SK-N-SH treated with all-trans-retinoic acid at 6 μM for 48 hours (cell line): ENCODE measurements around the gene HES4.
"Not testable (repeated sequence)": the region's sequence is repeated elsewhere in the genome, so short reads cannot be mapped to it uniquely, and the experiment has no call there.

Experiments
- ATAC-seq: fragments of 200-7000 bp; cut with Tn5 transposase; 3 replicates; pipeline ENCODE4 v1.9.1; 2020; ENCODE audit warnings: mild to moderate bottlenecking, moderate library complexity
- ARNTL ChIP-seq: fragments of 450-650 bp; formaldehyde crosslinking; IDR thresholded peaks from 2 replicates; pipeline ENCODE4 v1.5.0; 2020; ENCODE audit warnings: low read depth, mild to moderate bottlenecking, moderate library complexity, borderline replicate concordance
- BACH2 ChIP-seq: fragments of 250-450 bp; sonication (Bioruptor Pico); IDR thresholded peaks from 2 replicates; pipeline ENCODE4 v1.9.0; 2021; ENCODE audit warnings: mild to moderate bottlenecking, borderline replicate concordance
- CSDC2 ChIP-seq: fragments of 250-450 bp; sonication (Bioruptor Pico); IDR thresholded peaks from 2 replicates; pipeline ENCODE4 v1.5.0; 2020; ENCODE audit warnings: mild to moderate bottlenecking, moderate library complexity
- ISL1 ChIP-seq: fragments of 250-450 bp; sonication (Bioruptor Pico); IDR thresholded peaks from 2 replicates; pipeline ENCODE4 v2.1.2; 2022; ENCODE audit warnings: mild to moderate bottlenecking, moderate library complexity
- PPARA ChIP-seq: fragments of 250-450 bp; sonication (Bioruptor Pico); IDR thresholded peaks from 2 replicates; pipeline ENCODE4 v1.5.0; 2020; ENCODE audit warnings: mild to moderate bottlenecking, borderline replicate concordance
- SNAI2 ChIP-seq: fragments of 250-450 bp; sonication (Bioruptor Pico); IDR thresholded peaks from 2 replicates; pipeline ENCODE4 v1.5.0; 2020; ENCODE audit warnings: mild to moderate bottlenecking, moderate library complexity
- TCF4 ChIP-seq: fragments of 250-450 bp; sonication (Bioruptor Pico); IDR thresholded peaks from 2 replicates; pipeline ENCODE4 v1.8.0; 2021; ENCODE audit warnings: mild to moderate bottlenecking, moderate library complexity, borderline replicate concordance
- TSHZ2 ChIP-seq: fragments of 250-450 bp; sonication (Bioruptor Pico); IDR thresholded peaks from 2 replicates; pipeline ENCODE4 v1.5.0; 2020; ENCODE audit warnings: mild to moderate bottlenecking, moderate library complexity
- ZFP3 ChIP-seq: fragments of 250-450 bp; sonication (Bioruptor Pico); IDR thresholded peaks from 2 replicates; pipeline ENCODE4 v1.5.0; 2020; ENCODE audit warnings: mild to moderate bottlenecking, moderate library complexity
- ZFP30 ChIP-seq: fragments of 450-650 bp; formaldehyde crosslinking; IDR thresholded peaks from 2 replicates; pipeline ENCODE4 v1.5.0; 2022; ENCODE audit warnings: mild to moderate bottlenecking, moderate library complexity
- ZNF565 ChIP-seq: fragments of 450-650 bp; formaldehyde crosslinking; conservative IDR thresholded peaks from 2 replicates; pipeline ENCODE4 v1.5.0; 2020; ENCODE audit warnings: low read depth, mild to moderate bottlenecking, moderate library complexity
- ZNF70 ChIP-seq: fragments of 450-650 bp; formaldehyde crosslinking; IDR thresholded peaks from 2 replicates; pipeline ENCODE4 v1.5.0; 2020; ENCODE audit warnings: mild to moderate bottlenecking, moderate library complexity
- ZNF8 ChIP-seq: fragments of 450-650 bp; formaldehyde crosslinking; IDR thresholded peaks from 2 replicates; pipeline ENCODE4 v1.5.0; 2020; ENCODE audit warnings: mild to moderate bottlenecking, moderate library complexity
- TF ChIP-seq, protein P1 (sequence below): fragments of 250-450 bp; sonication (Bioruptor Pico); IDR thresholded peaks from 2 replicates; pipeline ENCODE4 v1.8.0; 2020; ENCODE audit warnings: mild to moderate bottlenecking, moderate library complexity, borderline replicate concordance
- TF ChIP-seq, protein P2 (sequence below): fragments of 250-450 bp; sonication (Bioruptor Pico); IDR thresholded peaks from 2 replicates; pipeline ENCODE4 v1.5.1; 2021; ENCODE audit warnings: mild to moderate bottlenecking, moderate library complexity

HES4 gene

GRCh38 chr1:1013105-1013921 lies 13.4 kb upstream of the HES4 start, which contains the start of gene ISG15:
Gene ISG15, plus strand, starts transcription at chr1:1013497. Its CDS starts 77 bp downstream, at chr1:1013574.
- ATAC-seq = peak; percentile 94
- TF ChIP-seq, protein P1, sequence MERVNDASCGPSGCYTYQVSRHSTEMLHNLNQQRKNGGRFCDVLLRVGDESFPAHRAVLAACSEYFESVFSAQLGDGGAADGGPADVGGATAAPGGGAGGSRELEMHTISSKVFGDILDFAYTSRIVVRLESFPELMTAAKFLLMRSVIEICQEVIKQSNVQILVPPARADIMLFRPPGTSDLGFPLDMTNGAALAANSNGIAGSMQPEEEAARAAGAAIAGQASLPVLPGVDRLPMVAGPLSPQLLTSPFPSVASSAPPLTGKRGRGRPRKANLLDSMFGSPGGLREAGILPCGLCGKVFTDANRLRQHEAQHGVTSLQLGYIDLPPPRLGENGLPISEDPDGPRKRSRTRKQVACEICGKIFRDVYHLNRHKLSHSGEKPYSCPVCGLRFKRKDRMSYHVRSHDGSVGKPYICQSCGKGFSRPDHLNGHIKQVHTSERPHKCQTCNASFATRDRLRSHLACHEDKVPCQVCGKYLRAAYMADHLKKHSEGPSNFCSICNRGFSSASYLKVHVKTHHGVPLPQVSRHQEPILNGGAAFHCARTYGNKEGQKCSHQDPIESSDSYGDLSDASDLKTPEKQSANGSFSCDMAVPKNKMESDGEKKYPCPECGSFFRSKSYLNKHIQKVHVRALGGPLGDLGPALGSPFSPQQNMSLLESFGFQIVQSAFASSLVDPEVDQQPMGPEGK = no peak
- TF ChIP-seq PPARA (CRISPR knock-in tag) = no peak
- no peak for TF ChIP-seq ZNF70 (CRISPR knock-in tag)
- TF ChIP-seq ISL1 (CRISPR knock-in tag) = no peak
- TF ChIP-seq CSDC2 (CRISPR knock-in tag) = no peak
- no peak for TF ChIP-seq ZNF565 (CRISPR knock-in tag)
- no peak for TF ChIP-seq ZFP3 (CRISPR knock-in tag)
- TF ChIP-seq, protein P2, sequence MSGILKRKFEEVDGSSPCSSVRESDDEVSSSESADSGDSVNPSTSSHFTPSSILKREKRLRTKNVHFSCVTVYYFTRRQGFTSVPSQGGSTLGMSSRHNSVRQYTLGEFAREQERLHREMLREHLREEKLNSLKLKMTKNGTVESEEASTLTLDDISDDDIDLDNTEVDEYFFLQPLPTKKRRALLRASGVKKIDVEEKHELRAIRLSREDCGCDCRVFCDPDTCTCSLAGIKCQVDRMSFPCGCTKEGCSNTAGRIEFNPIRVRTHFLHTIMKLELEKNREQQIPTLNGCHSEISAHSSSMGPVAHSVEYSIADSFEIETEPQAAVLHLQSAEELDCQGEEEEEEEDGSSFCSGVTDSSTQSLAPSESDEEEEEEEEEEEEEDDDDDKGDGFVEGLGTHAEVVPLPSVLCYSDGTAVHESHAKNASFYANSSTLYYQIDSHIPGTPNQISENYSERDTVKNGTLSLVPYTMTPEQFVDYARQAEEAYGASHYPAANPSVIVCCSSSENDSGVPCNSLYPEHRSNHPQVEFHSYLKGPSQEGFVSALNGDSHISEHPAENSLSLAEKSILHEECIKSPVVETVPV (CRISPR knock-in tag) = no peak
- TF ChIP-seq ZFP30 = no peak
- no peak for TF ChIP-seq BACH2 (CRISPR knock-in tag)
- TF ChIP-seq TCF4 = no peak
- no peak for TF ChIP-seq ZNF8 (CRISPR knock-in tag)
- TF ChIP-seq SNAI2 = no peak

- ATAC-seq = not testable (repeated sequence)
Measured at GRCh38 chr1:1012736-1013104, 12.8 kb upstream of the HES4 start.

- TF ChIP-seq ARNTL (CRISPR knock-in tag) (no peak), TSHZ2 (no peak), BACH2 (CRISPR knock-in tag) (no peak), TCF4 (no peak), ZNF8 (CRISPR knock-in tag) (no peak), ZNF565 (CRISPR knock-in tag) (no peak), CSDC2 (CRISPR knock-in tag) (no peak)
- TF ChIP-seq, protein P1 = no peak
- TF ChIP-seq, protein P2 (CRISPR knock-in tag) = no peak
- TF ChIP-seq, all 23 proteins: peak for 0
- ATAC-seq = no peak
Measured at GRCh38 chr1:1011396-1011949, 11.6 kb upstream of the HES4 start.

- not testable (repeated sequence) for ATAC-seq
Measured at GRCh38 chr1:1010131-1010530, 10.2 kb upstream of the HES4 start.
